K562 (cell line): ENCODE results near the gene NFKB2. TPM values are rescaled to one million over a fixed set of nuclear protein-coding genes. Genes with fewer than 3 reads are reported as not detected.

ENCODE experiments used
- ATF4 ChIP-seq: fragments of 450-650 bp; formaldehyde crosslinking; IDR thresholded peaks from 2 replicates; pipeline ENCODE4 v1.4.0; 2022; ENCODE audit warnings: mild to moderate bottlenecking, moderate library complexity
- CBFB ChIP-seq: sonication (generic); formaldehyde crosslinking; IDR thresholded peaks from 2 replicates; pipeline ENCODE4 v1.4.0; 2020; ENCODE audit warnings: mild to moderate bottlenecking, missing genetic modification reagents
- CTCF ChIP-seq, 3 experiments: IDR thresholded peaks in 2 of 3; conservative IDR thresholded peaks in 1 of 3; 2 replicates each; pipeline ENCODE4 v1.5.1; 2011 to 2012; ENCODE audit warnings: low read length in 3 of 3, mild to moderate bottlenecking in 3 of 3, control low read depth in 2 of 3, improper control_type of control experiment in 1 of 3, inconsistent platforms in 1 of 3, low read depth in 1 of 3, mixed read lengths in 1 of 3, moderate library complexity in 1 of 3; ENCODE audit not compliant: insufficient read depth in 2 of 3
- HNRNPL ChIP-seq: fragments of 200-400 bp; formaldehyde crosslinking; IDR thresholded peaks from 2 replicates; pipeline ENCODE4 v1.6.1; 2017; ENCODE audit warnings: low read depth, mild to moderate bottlenecking, low read length
- JUN ChIP-seq, 2 experiments: sonication (generic) in 1 of 2; formaldehyde crosslinking in 1 of 2; IDR thresholded peaks; 2 replicates each; pipeline versions ENCODE4 v1.6.1 to v1.8.0; 2012 to 2022; ENCODE audit warnings: borderline replicate concordance in 2 of 2, mild to moderate bottlenecking in 2 of 2, improper control_type of control experiment in 1 of 2, low read depth in 1 of 2, low read length in 1 of 2, missing genetic modification reagents in 1 of 2
- MYNN ChIP-seq, 2 experiments: sonication (generic); formaldehyde crosslinking in 1 of 2; IDR thresholded peaks; 2 replicates each; pipeline versions ENCODE4 v1.5.0 to v1.6.1; 2016 to 2020; ENCODE audit warnings: antibody characterized with exemption in 1 of 2, missing genetic modification reagents in 1 of 2
- PHF20 ChIP-seq: fragments of 450-650 bp; IDR thresholded peaks from 2 replicates; pipeline ENCODE4 v1.6.1; 2018; ENCODE audit not compliant: partially characterized antibody
- RCOR1 ChIP-seq, 2 experiments: IDR thresholded peaks; 2 replicates each; pipeline ENCODE4 v1.6.1; 2012; ENCODE audit warnings: low read depth in 2 of 2, low read length in 2 of 2, borderline replicate concordance in 1 of 2, improper control_type of control experiment in 1 of 2
- ZBTB17 ChIP-seq: fragments of 450-650 bp; formaldehyde crosslinking; IDR thresholded peaks from 2 replicates; pipeline ENCODE4 v1.4.0; 2020; ENCODE audit warnings: mild to moderate bottlenecking
- ZNF3 ChIP-seq: fragments of 250-450 bp; sonication (Bioruptor Pico); IDR thresholded peaks from 2 replicates; pipeline ENCODE4 v1.5.0; 2021; ENCODE audit warnings: mild to moderate bottlenecking, moderate library complexity
- ZNF644 ChIP-seq: fragments of 200-800 bp; sonication (Bioruptor generic); IDR thresholded peaks from 2 replicates; pipeline ENCODE4 v1.6.1; 2016; ENCODE audit warnings: low read depth, missing genetic modification characterization, missing compliant biosample characterization
- ZNF77 ChIP-seq: fragments of 250-450 bp; sonication (Bioruptor Pico); IDR thresholded peaks from 2 replicates; pipeline ENCODE4 v1.5.0; 2020
- polyA plus RNA-seq, 8 experiments: library from polyadenylated mRNA; depleted of rRNA in 4 of 8; stranded (reverse) in 5 of 8; unstranded in 3 of 8; fragments of >200 nt; fragmentation: Nextera tagmentation in 2 of 8; fragmentation: Illumina TruSeq in 1 of 8; extraction: Ambion mirVana in 2 of 8; extraction: Trizol in 1 of 8; gene quantifications; 2 replicates each; pipeline versions ENCODE4 v1.2.1 to v1.2.3, GENCODE V29; 2011 to 2014; ENCODE audit warnings: inconsistent platforms in 1 of 8, missing spikeins in 1 of 8
- total RNA-seq, 7 experiments: library from RNA; depleted of rRNA in 6 of 7; stranded (reverse); fragments of >200 nt in 6 of 7; fragmentation: Illumina TruSeq in 2 of 7; extraction: Trizol in 2 of 7; gene quantifications; 2 replicates each; pipeline versions ENCODE4 v1.2.1 to v1.2.3, GENCODE V29; 2011 to 2021; ENCODE audit warnings: low replicate concordance in 1 of 7
- TF ChIP-seq, protein P1 (sequence below): fragments of 450-650 bp; IDR thresholded peaks from 2 replicates; pipeline ENCODE4 v1.6.1; 2017; ENCODE audit warnings: antibody characterized with exemption, mild to moderate bottlenecking
- TF ChIP-seq, protein P2 (sequence below): fragments of 450-650 bp; IDR thresholded peaks from 2 replicates; pipeline ENCODE4 v1.6.1; 2016; ENCODE audit warnings: antibody characterized with exemption

NFKB2 gene
- total and polyA plus RNA-seq, 9 of the 15 experiments (the other 6 are each of a cell fraction or from before 2014, with no cell fraction given), result 0.07 to 20.3 (median 7.9) TPM

DNA sequence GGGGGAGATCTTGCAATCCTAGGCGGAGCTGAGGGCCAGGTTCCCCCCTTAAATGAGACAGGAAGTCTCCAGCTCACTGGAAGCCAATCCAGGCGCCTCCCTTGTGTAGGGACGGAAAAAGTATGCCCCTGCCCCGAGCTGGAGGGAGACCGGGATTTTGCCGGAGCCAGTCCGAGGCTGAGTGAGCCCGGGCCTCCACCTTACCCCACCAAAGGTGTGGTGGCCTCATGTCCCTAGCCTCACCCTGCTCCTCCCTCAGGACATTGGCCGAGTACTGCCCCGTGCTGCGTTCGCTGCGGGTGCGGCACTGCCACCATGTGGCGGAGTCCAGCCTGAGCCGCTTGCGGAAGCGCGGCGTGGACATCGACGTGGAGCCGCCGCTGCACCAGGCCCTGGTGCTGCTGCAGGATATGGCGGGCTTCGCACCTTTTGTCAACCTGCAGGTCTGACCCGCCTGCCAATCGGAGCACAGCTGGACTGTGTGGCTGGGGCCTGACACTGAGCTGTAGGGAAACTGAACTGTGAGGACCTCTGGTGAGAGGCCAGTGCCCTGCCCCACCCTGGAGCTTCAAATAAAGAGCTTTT, 27.1 kb downstream of the NFKB2 start (continued):
- TF ChIP-seq ATF4 (CRISPR knock-in tag) (no peak), PHF20 (peak; percentile 66), CTCF (IDR thresholded peaks at IDR 0.05 in 2 of 3, conservative IDR thresholded peaks at IDR 0.05 in 1 of 3; ENCODE audit: insufficient read depth in 2 of 3, low read depth in 1 of 3, low read length in 3 of 3) (peak; percentile 77 to 90 (median 82)), RCOR1 (IDR thresholded peaks at IDR 0.05; ENCODE audit: borderline replicate concordance in 1 of 2, low read depth in 2 of 2, low read length in 2 of 2) (peak in 1 of 2 experiments; percentile 44; a peak in 1 of 4 replicates), ZNF3 (no peak), ZNF644 (0 out of 2 replicates have a peak, but pooled peaks have one; percentile 52), MYNN (IDR thresholded peaks at IDR 0.05) (peak; percentile 78; the same call in 1 of the 2 replicates), MYNN (CRISPR knock-in tag; IDR thresholded peaks at IDR 0.05) (no peak), ZBTB17 (peak; percentile 91), JUN (IDR thresholded peaks at IDR 0.05; ENCODE audit: borderline replicate concordance, low read depth, low read length) (no peak), JUN (CRISPR knock-in tag; IDR thresholded peaks at IDR 0.05; ENCODE audit: borderline replicate concordance) (no peak), ZNF77 (CRISPR knock-in tag) (no peak), CBFB (CRISPR knock-in tag) (no peak; the same call in 1 of the 2 replicates), HNRNPL (peak; percentile 51; the same call in 1 of the 2 replicates)
- TF ChIP-seq, protein P1, sequence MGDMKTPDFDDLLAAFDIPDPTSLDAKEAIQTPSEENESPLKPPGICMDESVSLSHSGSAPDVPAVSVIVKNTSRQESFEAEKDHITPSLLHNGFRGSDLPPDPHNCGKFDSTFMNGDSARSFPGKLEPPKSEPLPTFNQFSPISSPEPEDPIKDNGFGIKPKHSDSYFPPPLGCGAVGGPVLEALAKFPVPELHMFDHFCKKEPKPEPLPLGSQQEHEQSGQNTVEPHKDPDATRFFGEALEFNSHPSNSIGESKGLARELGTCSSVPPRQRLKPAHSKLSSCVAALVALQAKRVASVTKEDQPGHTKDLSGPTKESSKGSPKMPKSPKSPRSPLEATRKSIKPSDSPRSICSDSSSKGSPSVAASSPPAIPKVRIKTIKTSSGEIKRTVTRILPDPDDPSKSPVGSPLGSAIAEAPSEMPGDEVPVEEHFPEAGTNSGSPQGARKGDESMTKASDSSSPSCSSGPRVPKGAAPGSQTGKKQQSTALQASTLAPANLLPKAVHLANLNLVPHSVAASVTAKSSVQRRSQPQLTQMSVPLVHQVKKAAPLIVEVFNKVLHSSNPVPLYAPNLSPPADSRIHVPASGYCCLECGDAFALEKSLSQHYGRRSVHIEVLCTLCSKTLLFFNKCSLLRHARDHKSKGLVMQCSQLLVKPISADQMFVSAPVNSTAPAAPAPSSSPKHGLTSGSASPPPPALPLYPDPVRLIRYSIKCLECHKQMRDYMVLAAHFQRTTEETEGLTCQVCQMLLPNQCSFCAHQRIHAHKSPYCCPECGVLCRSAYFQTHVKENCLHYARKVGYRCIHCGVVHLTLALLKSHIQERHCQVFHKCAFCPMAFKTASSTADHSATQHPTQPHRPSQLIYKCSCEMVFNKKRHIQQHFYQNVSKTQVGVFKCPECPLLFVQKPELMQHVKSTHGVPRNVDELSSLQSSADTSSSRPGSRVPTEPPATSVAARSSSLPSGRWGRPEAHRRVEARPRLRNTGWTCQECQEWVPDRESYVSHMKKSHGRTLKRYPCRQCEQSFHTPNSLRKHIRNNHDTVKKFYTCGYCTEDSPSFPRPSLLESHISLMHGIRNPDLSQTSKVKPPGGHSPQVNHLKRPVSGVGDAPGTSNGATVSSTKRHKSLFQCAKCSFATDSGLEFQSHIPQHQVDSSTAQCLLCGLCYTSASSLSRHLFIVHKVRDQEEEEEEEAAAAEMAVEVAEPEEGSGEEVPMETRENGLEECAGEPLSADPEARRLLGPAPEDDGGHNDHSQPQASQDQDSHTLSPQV, result peak; percentile 88
- TF ChIP-seq, protein P2, sequence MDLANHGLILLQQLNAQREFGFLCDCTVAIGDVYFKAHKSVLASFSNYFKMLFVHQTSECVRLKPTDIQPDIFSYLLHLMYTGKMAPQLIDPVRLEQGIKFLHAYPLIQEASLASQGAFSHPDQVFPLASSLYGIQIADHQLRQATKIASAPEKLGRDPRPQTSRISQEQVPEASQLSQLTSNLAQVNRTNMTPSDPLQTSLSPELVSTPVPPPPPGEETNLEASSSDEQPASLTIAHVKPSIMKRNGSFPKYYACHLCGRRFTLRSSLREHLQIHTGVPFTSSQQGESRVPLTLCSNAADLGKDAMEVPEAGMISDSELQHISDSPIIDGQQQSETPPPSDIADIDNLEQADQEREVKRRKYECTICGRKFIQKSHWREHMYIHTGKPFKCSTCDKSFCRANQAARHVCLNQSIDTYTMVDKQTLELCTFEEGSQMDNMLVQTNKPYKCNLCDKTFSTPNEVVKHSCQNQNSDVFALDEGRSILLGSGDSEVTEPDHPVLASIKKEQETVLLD, result peak; percentile 69; the same call in 1 of the 2 replicates
